ENCODE measurements around the gene ABCA3.

ABCA3 gene

DNA sequence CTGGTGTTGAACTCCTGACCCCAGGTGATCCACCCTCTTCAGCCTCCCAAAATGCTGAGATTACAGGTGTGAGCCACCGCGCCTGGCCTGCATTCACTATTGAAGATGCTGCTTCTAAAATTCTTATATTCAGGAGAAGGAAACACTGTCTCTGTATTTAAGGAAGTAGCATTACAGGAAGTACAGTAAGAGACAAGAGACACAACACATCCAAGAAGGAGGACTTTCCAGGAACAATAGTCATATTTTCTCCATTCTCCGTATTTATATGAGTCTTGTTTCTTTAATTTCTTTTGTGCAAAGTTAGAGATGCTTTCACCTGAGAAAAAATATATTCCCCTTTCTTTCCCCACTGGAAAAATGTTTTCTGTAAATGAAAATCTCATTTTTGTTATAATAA lies 18.3 kb upstream of the ABCA3 start:
- TF ChIP-seq, protein P1, sequence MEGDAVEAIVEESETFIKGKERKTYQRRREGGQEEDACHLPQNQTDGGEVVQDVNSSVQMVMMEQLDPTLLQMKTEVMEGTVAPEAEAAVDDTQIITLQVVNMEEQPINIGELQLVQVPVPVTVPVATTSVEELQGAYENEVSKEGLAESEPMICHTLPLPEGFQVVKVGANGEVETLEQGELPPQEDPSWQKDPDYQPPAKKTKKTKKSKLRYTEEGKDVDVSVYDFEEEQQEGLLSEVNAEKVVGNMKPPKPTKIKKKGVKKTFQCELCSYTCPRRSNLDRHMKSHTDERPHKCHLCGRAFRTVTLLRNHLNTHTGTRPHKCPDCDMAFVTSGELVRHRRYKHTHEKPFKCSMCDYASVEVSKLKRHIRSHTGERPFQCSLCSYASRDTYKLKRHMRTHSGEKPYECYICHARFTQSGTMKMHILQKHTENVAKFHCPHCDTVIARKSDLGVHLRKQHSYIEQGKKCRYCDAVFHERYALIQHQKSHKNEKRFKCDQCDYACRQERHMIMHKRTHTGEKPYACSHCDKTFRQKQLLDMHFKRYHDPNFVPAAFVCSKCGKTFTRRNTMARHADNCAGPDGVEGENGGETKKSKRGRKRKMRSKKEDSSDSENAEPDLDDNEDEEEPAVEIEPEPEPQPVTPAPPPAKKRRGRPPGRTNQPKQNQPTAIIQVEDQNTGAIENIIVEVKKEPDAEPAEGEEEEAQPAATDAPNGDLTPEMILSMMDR (IDR thresholded peaks at IDR 0.05; ENCODE audit: low read depth, low read length, missing control alignments): no peak

DNA sequence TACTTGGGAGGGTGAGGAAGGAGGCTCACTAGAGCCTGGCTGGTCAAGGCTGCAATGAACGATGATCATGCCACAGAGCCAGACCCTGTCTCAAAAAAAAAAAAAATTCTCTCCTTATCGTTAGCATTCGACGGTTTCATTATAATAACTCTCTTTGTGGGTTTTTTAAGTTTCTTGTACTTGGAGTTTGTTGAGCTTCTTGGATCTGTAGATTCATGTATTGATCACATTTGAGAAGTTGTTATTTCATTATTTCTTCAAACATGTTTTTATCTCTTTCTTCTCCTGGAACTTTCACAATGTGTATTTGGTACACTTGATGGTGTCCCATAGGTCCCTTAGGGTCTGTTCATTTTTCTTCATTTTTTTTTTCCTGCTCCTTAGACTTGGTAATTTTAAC lies 16.8 kb upstream of the ABCA3 start:
- TF ChIP-seq, protein P1 (IDR thresholded peaks at IDR 0.05; ENCODE audit: low read depth, low read length, missing control alignments): no peak
- no peak overlapping the region for H3K4me3 ChIP-seq (replicated peaks; ENCODE audit: low read depth, low read length)
- DNase-seq (ENCODE audit: extremely low read depth, low read depth): no peak

More for the DNA sequence above, 18.3 kb upstream of the ABCA3 start:
- no peak overlapping the region for H3K4me3 ChIP-seq (replicated peaks; ENCODE audit: low read depth, low read length)
- no peak for DNase-seq (ENCODE audit: extremely low read depth, low read depth)

DNA sequence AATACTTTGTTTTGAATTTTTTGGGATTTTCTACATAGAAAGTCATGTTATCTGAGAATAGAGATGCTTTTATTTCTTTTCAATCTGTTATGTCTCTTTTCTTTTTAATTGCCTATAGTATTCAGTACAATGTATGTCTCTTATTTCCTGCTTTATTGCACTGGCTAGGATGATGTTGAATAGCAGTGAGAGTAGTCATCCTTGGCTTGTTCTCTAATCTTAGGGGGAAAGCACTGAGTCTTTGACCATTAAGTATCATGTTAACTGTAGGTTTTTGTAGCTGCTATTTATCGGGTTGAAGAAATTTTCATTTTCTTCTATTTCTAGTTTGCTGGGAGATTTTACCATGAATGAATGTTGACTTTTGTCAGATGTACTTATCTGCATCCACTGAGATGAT lies 10.0 kb upstream of the ABCA3 start:
- H3K4me3 ChIP-seq (replicated peaks; ENCODE audit: low read depth, low read length): no peak overlapping the region
- TF ChIP-seq, protein P1 (IDR thresholded peaks at IDR 0.05; ENCODE audit: low read depth, low read length, missing control alignments): no peak
- no peak for DNase-seq (ENCODE audit: extremely low read depth, low read depth)

DNA sequence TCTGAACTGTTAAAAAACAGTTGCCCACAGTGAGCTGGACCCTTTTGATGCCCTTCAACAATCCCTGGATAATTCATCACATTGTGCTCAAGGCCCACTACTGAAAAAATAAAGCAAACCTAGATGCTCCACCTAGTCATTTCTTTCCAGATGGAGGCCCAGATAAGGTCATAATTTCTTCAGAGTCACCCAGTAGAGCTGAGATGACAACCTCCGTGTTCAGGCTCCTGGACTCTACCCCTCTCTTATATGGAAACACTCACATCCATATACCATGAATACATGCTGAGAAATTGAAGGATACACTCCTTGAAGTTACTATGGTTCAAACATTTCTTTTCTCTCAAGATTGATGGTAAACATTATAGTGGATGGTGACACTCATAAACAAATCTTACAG lies 2.7 kb upstream of the ABCA3 start:
- TF ChIP-seq, protein P1 (IDR thresholded peaks at IDR 0.05; ENCODE audit: low read depth, low read length, missing control alignments): no peak
- no peak overlapping the region for H3K4me3 ChIP-seq (replicated peaks; ENCODE audit: low read depth, low read length)

DNA sequence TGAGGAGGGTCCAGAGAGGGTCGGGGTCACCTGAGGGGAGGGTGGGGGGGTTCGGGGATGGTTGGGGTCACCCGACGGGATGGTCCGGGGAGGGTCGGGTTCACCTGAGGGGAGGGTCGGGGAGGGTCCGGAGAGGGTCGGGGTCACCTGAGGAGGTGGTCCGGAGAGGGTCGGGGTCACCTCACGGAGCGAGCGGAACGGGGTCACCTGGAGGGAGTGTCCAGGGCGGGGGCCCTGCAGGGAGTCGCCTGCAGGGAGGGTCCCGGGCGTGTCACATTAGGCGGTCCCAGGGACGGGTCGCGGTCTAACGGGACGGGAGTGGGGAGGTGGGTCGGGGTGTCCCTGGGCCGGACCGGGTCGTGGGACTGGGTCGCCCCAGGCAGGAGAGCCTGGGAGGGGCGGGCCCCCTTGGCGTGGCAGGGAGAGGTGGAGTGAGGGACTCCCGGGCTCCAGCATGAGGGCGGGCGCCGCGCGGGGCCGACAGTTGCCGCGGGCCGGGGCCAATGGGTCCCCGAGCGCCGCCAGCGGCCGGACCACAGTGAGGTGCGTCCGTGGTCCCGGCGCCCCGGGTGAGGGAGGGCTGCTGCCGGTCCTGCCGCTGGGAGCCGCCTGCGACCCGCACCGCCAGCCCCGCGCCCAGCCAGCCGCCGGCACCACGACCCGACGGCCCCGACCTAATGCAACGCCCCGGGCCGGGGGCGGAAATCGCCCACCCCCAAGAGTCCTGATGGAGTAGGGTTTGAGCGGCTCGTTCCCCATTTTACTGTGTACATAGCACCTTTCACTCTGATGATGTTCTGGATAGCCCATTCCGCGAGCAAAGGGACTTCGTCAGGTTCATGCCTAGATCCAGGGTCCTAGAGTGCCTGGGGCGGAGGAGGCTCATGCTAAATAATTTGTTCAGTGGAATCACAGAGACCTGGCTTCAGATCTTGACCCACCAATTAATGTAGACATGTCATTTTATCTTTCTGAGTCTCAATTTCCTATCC lies 1.2 kb upstream of the ABCA3 start:
- TF ChIP-seq, protein P1 (IDR thresholded peaks at IDR 0.05; ENCODE audit: low read depth, low read length, missing control alignments): no peak
- no peak for DNase-seq (ENCODE audit: extremely low read depth, low read depth)
- H3K4me3 ChIP-seq (replicated peaks; ENCODE audit: low read depth, low read length): no peak overlapping the region

More for the DNA sequence above, 2.7 kb upstream of the ABCA3 start:
- DNase-seq (ENCODE audit: extremely low read depth, low read depth): no peak

DNA sequence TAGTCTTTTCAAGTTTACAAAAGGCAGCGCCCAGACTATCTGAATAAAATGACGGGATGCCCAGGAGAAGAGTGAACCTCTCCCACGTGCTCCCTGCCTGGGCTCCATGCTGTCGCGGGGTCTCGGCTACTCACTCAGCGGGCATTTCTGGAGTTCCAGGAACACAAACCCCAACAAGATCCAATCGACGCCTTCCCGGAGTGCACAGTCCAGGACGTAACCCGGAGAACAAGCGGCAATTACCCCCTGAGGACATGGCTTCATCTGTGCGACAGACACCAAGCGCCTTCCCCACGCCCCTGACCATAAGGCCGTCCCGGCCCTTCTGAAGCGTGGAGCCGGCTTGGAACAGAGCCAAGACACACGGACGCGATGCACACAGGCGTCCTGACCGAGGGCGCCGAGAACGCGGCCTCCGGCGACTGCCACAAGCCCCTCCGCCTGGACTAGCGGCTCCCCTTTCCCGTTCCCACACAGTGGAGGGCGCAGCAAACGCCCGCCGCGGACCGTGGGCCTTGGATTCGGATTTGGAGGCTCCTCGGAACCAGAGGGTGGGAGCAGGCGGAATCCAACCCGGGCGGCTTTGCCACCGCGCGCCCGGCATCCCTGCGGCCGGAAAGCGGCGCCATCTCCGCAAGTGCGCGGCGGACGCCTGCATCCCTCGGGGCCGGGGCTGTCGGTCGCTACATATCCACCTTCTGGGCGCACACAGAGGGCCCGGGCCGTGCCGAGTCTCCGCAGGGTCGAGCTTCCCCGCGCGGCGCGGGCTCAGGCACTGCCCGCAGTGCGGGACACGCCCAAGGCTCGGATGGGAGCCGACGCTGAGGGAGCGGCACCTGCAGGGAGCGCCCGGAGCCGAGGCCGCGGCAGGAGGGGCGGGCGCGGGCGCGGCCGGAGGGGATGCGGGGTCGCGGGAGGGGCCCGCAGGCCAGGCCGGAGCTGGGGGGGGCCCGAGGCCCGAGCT lies 725 bp downstream of the ABCA3 start:
- TF ChIP-seq, protein P1 (IDR thresholded peaks at IDR 0.05; ENCODE audit: low read depth, low read length, missing control alignments): no peak
- H3K4me3 ChIP-seq (replicated peaks; ENCODE audit: low read depth, low read length): peak overlapping the region; percentile 64
- DNase-seq (ENCODE audit: extremely low read depth, low read depth): no peak

Measured in HFF-Myc (cell line).